ENCODE measurements around the gene EHMT1. TPM values are rescaled to one million over a fixed set of nuclear protein-coding genes. Genes with fewer than 3 reads are reported as not detected.
A peak's percentile ranks its signal among the peaks of the same experiment; 100 is the strongest.

EHMT1 gene
- total and polyA plus RNA-seq, 2 donors (not counting 1 experiment from before 2014, with no cell fraction given) = 101 to 394 TPM

DNA sequence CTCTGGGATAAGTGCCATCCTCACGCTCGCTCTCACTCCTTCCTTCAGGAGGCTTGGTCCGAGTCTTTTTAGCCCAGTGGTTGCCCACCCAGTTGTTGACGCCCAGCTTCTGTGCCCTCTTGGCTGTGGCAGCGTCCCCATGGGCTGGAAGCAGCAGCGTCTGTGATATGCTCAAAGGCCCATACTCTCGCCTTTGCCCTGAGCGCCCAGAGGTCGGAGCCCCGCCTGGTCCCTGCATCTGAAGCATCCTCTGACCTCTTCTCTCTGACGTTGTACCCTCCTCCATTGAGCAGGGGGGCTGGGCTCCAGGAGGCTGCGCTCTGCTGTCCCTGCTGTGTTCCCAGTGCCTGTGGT lies 180.8 kb downstream of the EHMT1 start:
- intact Hi-C loops (cut with micrococcal nuclease) = no loop called here
- no peak overlapping the region for H2AFZ ChIP-seq (ENCODE audit: insufficient read depth, low read depth, low read length, poor library complexity, severe bottlenecking)
- H3K4me1 ChIP-seq (ENCODE audit: control insufficient read depth in 2 of 2, insufficient read depth in 2 of 2, low read length in 2 of 2) = no peaks in the 10 kb centered on the region
- POLR2A ChIA-PET = interaction anchor here (0.8 kb wide), 1 partner anchor 127 kb away, joined by 3 read pairs; no protein-coding TSS in a partner anchor
- H3K4me2 ChIP-seq (replicated peaks; ENCODE audit: low read depth, low read length, poor library complexity, severe bottlenecking) = no peak overlapping the region
- ATAC-seq (ENCODE audit: low read depth) = no peak
- H3K27ac ChIP-seq (ENCODE audit: low read length in 2 of 2) = no peak overlapping the region
- H3K9me3 ChIP-seq (ENCODE audit: control extremely low read depth in 1 of 3, control insufficient read depth in 2 of 3, insufficient read depth in 1 of 3, low read length in 2 of 3) = no peaks in the 10 kb centered on the region
- H3K27me3 ChIP-seq (replicated peaks in 1 of 4; ENCODE audit: control extremely low read depth in 1 of 4, control insufficient read depth in 3 of 4, insufficient read depth in 4 of 4, low read length in 3 of 4) = no peaks in the 10 kb centered on the region
- 96% methylated on average over 10 of the region's 12 CpGs for WGBS (ENCODE audit: insufficient coverage)
- peaks cover 6% of the 10 kb centered on the region for H3K4me1 Mint-ChIP-seq
- no peaks in the 10 kb centered on the region for H4K20me1 ChIP-seq (ENCODE audit: control insufficient read depth, insufficient read depth, low read length, poor library complexity, severe bottlenecking)
- DNase-seq = no peak
- H3K9me3 Mint-ChIP-seq (ENCODE audit: insufficient read depth) = no peaks in the 10 kb centered on the region
- H3K9ac ChIP-seq (ENCODE audit: low read length) = no peak overlapping the region
- H3K4me3 Mint-ChIP-seq = no peak overlapping the region
- H3K27me3 Mint-ChIP-seq = no peaks in the 10 kb centered on the region
- CTCF ChIA-PET = interaction anchor here (2.3 kb wide), 1 partner anchor 127 kb away, joined by 6 read pairs; no protein-coding TSS in a partner anchor
- no peak for TF ChIP-seq EZH2 (IDR thresholded peaks at IDR 0.05; ENCODE audit: borderline replicate concordance, insufficient read depth, low read depth, low read length, poor library complexity, severe bottlenecking)
- TF ChIP-seq, protein P1, sequence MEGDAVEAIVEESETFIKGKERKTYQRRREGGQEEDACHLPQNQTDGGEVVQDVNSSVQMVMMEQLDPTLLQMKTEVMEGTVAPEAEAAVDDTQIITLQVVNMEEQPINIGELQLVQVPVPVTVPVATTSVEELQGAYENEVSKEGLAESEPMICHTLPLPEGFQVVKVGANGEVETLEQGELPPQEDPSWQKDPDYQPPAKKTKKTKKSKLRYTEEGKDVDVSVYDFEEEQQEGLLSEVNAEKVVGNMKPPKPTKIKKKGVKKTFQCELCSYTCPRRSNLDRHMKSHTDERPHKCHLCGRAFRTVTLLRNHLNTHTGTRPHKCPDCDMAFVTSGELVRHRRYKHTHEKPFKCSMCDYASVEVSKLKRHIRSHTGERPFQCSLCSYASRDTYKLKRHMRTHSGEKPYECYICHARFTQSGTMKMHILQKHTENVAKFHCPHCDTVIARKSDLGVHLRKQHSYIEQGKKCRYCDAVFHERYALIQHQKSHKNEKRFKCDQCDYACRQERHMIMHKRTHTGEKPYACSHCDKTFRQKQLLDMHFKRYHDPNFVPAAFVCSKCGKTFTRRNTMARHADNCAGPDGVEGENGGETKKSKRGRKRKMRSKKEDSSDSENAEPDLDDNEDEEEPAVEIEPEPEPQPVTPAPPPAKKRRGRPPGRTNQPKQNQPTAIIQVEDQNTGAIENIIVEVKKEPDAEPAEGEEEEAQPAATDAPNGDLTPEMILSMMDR (IDR thresholded peaks at IDR 0.05) = no peak
- no peaks in the 10 kb centered on the region for H3K79me2 ChIP-seq (ENCODE audit: control insufficient read depth, insufficient read depth, low read length)
- no peak overlapping the region for H3K4me3 ChIP-seq (ENCODE audit: control extremely low read depth in 1 of 5, extremely low read depth in 1 of 5, insufficient read depth in 1 of 5, low read depth in 2 of 5, low read length in 4 of 5)
- H3K27ac Mint-ChIP-seq = peak overlapping the region; percentile 74
- H3K36me3 ChIP-seq (replicated peaks in 1 of 2; ENCODE audit: control extremely low read depth in 1 of 2, control insufficient read depth in 1 of 2, extremely low read depth in 1 of 2, insufficient read depth in 2 of 2, low read length in 1 of 2) = peaks cover 2 to 67% of the 10 kb centered on the region in 2 experiments

DNA sequence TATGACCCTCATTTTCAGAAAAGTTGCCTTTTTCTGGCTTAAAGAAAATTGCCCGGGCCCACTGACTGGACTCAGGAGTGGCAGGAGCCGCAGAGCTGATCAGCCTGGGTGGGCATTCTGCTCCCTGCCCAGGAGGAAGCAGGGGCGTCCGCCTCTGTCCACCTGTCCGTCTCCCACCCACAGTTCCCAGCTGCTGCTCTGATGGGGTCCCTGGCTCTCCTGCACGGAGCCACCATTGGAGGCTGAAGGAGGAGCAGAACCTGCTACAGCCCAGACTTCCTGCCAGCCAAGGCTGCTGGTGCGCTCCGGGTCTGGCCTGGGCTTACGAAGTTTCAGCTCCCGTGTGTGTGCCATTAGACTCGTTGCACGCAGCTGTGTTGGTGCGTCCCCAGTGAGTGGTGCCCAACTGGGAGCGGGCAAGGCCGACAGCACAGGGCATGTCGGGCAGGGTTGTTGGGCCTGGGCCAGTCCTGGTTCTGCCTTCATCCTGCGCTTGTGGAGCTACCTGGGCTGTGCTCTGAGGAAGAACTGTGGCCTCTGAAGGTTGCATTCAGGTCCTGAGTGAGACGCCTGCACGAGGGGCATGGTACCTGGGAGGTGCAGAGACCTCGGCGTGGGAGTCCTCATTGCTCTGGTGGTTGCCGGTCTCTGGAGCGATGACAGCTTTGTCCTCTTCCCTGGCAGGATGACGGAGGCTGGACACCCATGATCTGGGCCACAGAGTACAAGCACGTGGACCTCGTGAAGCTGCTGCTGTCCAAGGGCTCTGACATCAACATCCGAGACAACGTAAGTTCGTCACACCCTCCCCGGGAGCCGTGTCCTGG lies 181.6 kb downstream of the EHMT1 start:
- Histone ChIP-seq H3K27ac (ENCODE audit: low read length in 2 of 2) (no peak overlapping the region), H3K4me2 (replicated peaks; ENCODE audit: low read depth, low read length, poor library complexity, severe bottlenecking) (no peak overlapping the region), H2AFZ (ENCODE audit: insufficient read depth, low read depth, low read length, poor library complexity, severe bottlenecking) (no peak overlapping the region), H3K4me1 (ENCODE audit: control insufficient read depth in 2 of 2, insufficient read depth in 2 of 2, low read length in 2 of 2) (no peaks in the 10 kb centered on the region), H3K36me3 (replicated peaks in 1 of 2; ENCODE audit: control extremely low read depth in 1 of 2, control insufficient read depth in 1 of 2, extremely low read depth in 1 of 2, insufficient read depth in 2 of 2, low read length in 1 of 2) (peaks cover 0 to 66% of the 10 kb centered on the region in 2 experiments), H4K20me1 (ENCODE audit: control insufficient read depth, insufficient read depth, low read length, poor library complexity, severe bottlenecking) (no peaks in the 10 kb centered on the region), H3K79me2 (ENCODE audit: control insufficient read depth, insufficient read depth, low read length) (no peaks in the 10 kb centered on the region), H3K9me3 (ENCODE audit: control extremely low read depth in 1 of 3, control insufficient read depth in 2 of 3, insufficient read depth in 1 of 3, low read length in 2 of 3) (no peaks in the 10 kb centered on the region), H3K27me3 (replicated peaks in 1 of 4; ENCODE audit: control extremely low read depth in 1 of 4, control insufficient read depth in 3 of 4, insufficient read depth in 4 of 4, low read length in 3 of 4) (no peaks in the 10 kb centered on the region), H3K4me3 (ENCODE audit: control extremely low read depth in 1 of 5, extremely low read depth in 1 of 5, insufficient read depth in 1 of 5, low read depth in 2 of 5, low read length in 4 of 5) (no peak overlapping the region), H3K9ac (ENCODE audit: low read length) (no peak overlapping the region)
- H3K4me3 Mint-ChIP-seq = no peak overlapping the region
- TF ChIP-seq, protein P1 (IDR thresholded peaks at IDR 0.05) = no peak
- no peak for TF ChIP-seq EZH2 (IDR thresholded peaks at IDR 0.05; ENCODE audit: borderline replicate concordance, insufficient read depth, low read depth, low read length, poor library complexity, severe bottlenecking)
- ChIA-PET POLR2A (no interaction called here), CTCF (interaction anchor here (0.6 kb wide), 1 partner anchor 110 kb away, joined by 3 read pairs; no protein-coding TSS in a partner anchor)
- 94% methylated on average over 30 of the region's 31 CpGs for WGBS (ENCODE audit: insufficient coverage)
- H3K4me1 Mint-ChIP-seq = peaks cover 13% of the 10 kb centered on the region
- no peaks in the 10 kb centered on the region for H3K27me3 Mint-ChIP-seq
- DNase-seq = no peak
- peak overlapping the region; percentile 61 for H3K27ac Mint-ChIP-seq
- ATAC-seq (ENCODE audit: low read depth) = no peak
- intact Hi-C loops (cut with micrococcal nuclease) = no loop called here
- no peaks in the 10 kb centered on the region for H3K9me3 Mint-ChIP-seq (ENCODE audit: insufficient read depth)
